ENCODE measurements around the gene ACBD6.

The ACBD6 gene

GRCh38 chr1:180402001-180402400 is 100.4 kb downstream of the ACBD6 start:
- TF ChIP-seq CTCF (IDR thresholded peaks at IDR 0.05): no peak

GRCh38 chr1:180397175-180397574 is 105.2 kb downstream of the ACBD6 start:
- no peak for TF ChIP-seq CTCF (IDR thresholded peaks at IDR 0.05)

GRCh38 chr1:180392427-180393145 is 109.8 kb downstream of the ACBD6 start:
- no peak for TF ChIP-seq CTCF (IDR thresholded peaks at IDR 0.05)

GRCh38 chr1:180392020-180392419 is 110.4 kb downstream of the ACBD6 start:
- TF ChIP-seq CTCF (IDR thresholded peaks at IDR 0.05): no peak

GRCh38 chr1:180387413-180387812 is 115.0 kb downstream of the ACBD6 start:
- TF ChIP-seq CTCF (IDR thresholded peaks at IDR 0.05): no peak

- TF ChIP-seq CTCF (IDR thresholded peaks at IDR 0.05): no peak
Measured at GRCh38 chr1:180386745-180387367, 115.5 kb downstream of the ACBD6 start.

- TF ChIP-seq CTCF (IDR thresholded peaks at IDR 0.05): no peak
Measured at GRCh38 chr1:180385144-180385543, 117.2 kb downstream of the ACBD6 start.
